DND-41 (cell line): ENCODE results near the gene HNRNPLL.
A peak's percentile ranks its signal among the peaks of the same experiment; 100 is the strongest.
"Not testable (repeated sequence)": the region's sequence is repeated elsewhere in the genome, so short reads cannot be mapped to it uniquely, and the experiment has no call there.

Experiments used
- ATAC-seq: fragments of 200-7000 bp; cut with Tn5 transposase; 3 replicates; pipeline ENCODE4 v1.9.1; 2021; ENCODE audit warnings: low read depth; ENCODE audit not compliant: insufficient read depth
- DNase-seq: peaks from one replicate; pipeline ENCODE4 v3.0.0-alpha.2; 2020
- H2AFZ ChIP-seq: 2 replicates; pipeline ENCODE4 v1.6.0; 2012; ENCODE audit warnings: low read depth, low read length
- H3K27ac ChIP-seq: 2 replicates; pipeline ENCODE4 v1.5.1; 2012; ENCODE audit warnings: low read length, inconsistent platforms
- H3K27me3 ChIP-seq: fragments of 200-600 bp; sonication (generic); 2 replicates; pipeline ENCODE4 v1.6.0; 2012; ENCODE audit warnings: low read length, mild to moderate bottlenecking, inconsistent platforms; ENCODE audit not compliant: insufficient read depth, poor library complexity
- H3K36me3 ChIP-seq: 2 replicates; pipeline ENCODE4 v1.5.1; 2012; ENCODE audit warnings: low read length, inconsistent platforms; ENCODE audit not compliant: insufficient read depth
- H3K4me1 ChIP-seq: 2 replicates; pipeline ENCODE4 v1.5.1; 2012; ENCODE audit warnings: mild to moderate bottlenecking, low read length; ENCODE audit not compliant: insufficient read depth
- H3K4me2 ChIP-seq: 2 replicates; pipeline ENCODE4 v1.6.0; 2012; ENCODE audit warnings: mild to moderate bottlenecking, moderate library complexity, low read length, inconsistent platforms; ENCODE audit not compliant: insufficient read depth
- H3K4me3 ChIP-seq, 2 experiments: fragments of 200-600 bp in 1 of 2; shearing (Covaris generic) in 1 of 2; 2 replicates each; pipeline ENCODE4 v1.5.1; 2012 to 2016; ENCODE audit warnings: inconsistent platforms in 2 of 2, low read length in 2 of 2, mild to moderate bottlenecking in 2 of 2, low read depth in 1 of 2, moderate library complexity in 1 of 2
- H3K79me2 ChIP-seq: 2 replicates; pipeline ENCODE4 v1.6.0; 2012; ENCODE audit warnings: low read length, inconsistent platforms; ENCODE audit not compliant: insufficient read depth
- H3K9ac ChIP-seq: 2 replicates; pipeline ENCODE4 v1.6.0; 2012; ENCODE audit warnings: low read depth, mild to moderate bottlenecking, inconsistent platforms, low read length, moderate library complexity
- H3K9me3 ChIP-seq: 2 replicates; pipeline ENCODE4 v1.5.1; 2012; ENCODE audit warnings: low read length, moderate library complexity, mild to moderate bottlenecking, inconsistent platforms; ENCODE audit not compliant: insufficient read depth, severe bottlenecking
- H4K20me1 ChIP-seq: 2 replicates; pipeline ENCODE4 v1.6.0; 2012; ENCODE audit warnings: low read length; ENCODE audit not compliant: insufficient read depth
- EZH2 ChIP-seq: IDR thresholded peaks from 3 replicates; pipeline ENCODE4 v1.6.1; 2012; ENCODE audit warnings: borderline replicate concordance, low read depth, mild to moderate bottlenecking, moderate library complexity, low read length, inconsistent platforms; ENCODE audit not compliant: severe bottlenecking
- TF ChIP-seq, protein P1 (sequence below): IDR thresholded peaks from 2 replicates; pipeline ENCODE4 v1.5.1; 2012; ENCODE audit warnings: borderline replicate concordance, low read length, moderate library complexity, mild to moderate bottlenecking; ENCODE audit not compliant: poor library complexity, severe bottlenecking; ENCODE audit errors: extremely low read depth

HNRNPLL gene

DNA sequence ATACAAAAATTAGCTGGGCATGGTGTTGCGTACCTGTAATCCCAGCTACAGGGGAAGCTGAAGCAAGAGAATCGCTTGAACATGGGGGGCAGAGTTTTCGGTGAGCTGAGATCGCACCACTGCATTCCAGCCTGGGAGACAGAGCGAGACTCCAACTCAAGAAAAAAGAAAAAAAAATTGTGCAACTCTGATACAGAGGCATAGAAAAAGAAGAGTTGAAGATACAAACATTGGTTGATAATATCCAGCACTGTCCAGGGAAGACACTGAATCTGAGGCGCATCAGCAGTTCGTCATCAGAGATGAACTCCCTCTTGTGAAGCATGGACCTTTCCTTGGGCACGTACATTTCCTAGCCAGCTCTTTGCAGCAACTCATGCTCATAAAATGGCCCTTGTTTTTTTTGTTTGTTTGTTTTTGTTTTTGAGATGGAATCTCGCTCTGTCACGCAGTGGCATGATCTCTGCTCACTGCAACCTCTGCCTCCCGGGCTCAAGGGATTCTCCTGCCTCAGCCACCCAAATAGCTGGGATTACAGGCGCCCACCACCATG is 46.5 kb upstream of the HNRNPLL start:
- H3K79me2 ChIP-seq, result no peaks in the 10 kb centered on the region
- no peak overlapping the region for H3K4me2 ChIP-seq
- peaks cover 28% of the 10 kb centered on the region for H3K4me1 ChIP-seq
- H3K27ac ChIP-seq, result peak overlapping the region; percentile 68; the same call in 1 of the 2 replicates
- TF ChIP-seq EZH2, result no peak
- TF ChIP-seq, protein P1, sequence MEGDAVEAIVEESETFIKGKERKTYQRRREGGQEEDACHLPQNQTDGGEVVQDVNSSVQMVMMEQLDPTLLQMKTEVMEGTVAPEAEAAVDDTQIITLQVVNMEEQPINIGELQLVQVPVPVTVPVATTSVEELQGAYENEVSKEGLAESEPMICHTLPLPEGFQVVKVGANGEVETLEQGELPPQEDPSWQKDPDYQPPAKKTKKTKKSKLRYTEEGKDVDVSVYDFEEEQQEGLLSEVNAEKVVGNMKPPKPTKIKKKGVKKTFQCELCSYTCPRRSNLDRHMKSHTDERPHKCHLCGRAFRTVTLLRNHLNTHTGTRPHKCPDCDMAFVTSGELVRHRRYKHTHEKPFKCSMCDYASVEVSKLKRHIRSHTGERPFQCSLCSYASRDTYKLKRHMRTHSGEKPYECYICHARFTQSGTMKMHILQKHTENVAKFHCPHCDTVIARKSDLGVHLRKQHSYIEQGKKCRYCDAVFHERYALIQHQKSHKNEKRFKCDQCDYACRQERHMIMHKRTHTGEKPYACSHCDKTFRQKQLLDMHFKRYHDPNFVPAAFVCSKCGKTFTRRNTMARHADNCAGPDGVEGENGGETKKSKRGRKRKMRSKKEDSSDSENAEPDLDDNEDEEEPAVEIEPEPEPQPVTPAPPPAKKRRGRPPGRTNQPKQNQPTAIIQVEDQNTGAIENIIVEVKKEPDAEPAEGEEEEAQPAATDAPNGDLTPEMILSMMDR, result no peak
- ATAC-seq (no peak), DNase-seq (no peak)
- no peaks in the 10 kb centered on the region for H4K20me1 ChIP-seq
- no peak overlapping the region for H3K9ac ChIP-seq
- no peaks in the 10 kb centered on the region for H3K36me3 ChIP-seq
- H3K4me3 ChIP-seq, result no peak overlapping the region
- no peaks in the 10 kb centered on the region for H3K27me3 ChIP-seq
- no peak overlapping the region for H2AFZ ChIP-seq
- no peaks in the 10 kb centered on the region for H3K9me3 ChIP-seq

DNA sequence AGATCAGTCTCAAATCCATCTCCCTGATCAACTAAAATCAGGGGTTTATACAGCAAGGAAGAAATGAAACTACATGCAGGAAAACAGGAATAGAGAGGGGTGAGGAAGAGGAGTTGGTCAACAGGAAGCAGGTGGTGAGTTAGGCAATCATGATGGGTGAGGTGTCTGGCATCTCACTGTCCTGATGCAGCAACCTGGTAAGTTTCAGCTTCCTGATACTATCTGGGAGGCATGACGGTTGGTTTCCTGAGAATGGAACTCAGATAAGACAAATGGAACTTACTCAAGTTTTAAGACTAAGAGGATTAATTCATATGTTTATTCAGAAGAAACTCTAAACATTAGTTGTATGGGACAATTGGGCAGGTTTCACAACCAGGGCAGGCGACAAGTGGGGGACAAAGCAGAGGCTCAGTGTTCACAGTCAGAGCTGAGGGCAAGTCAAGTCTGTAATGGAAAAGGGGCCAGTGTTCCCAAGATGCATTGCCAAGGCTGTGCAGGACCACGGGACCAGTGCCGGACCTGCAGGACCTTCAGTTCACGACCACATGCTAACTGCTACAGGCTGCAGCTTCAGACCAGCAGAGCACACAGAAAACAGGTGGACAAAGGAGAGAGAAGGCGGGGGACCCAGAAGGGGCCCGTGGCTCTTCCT is 45.5 kb upstream of the HNRNPLL start:
- peak overlapping the region; percentile 68 for H3K27ac ChIP-seq

GRCh38 chr2:38643683-38644511 is 41.2 kb upstream of the HNRNPLL start:
- Histone ChIP-seq H3K4me2 (peak overlapping the region; percentile 40), H3K4me1 (peaks cover 47% of the 10 kb centered on the region), H2AFZ (peak overlapping the region; percentile 40), H3K27ac (peak overlapping the region; percentile 85), H3K9ac (peak overlapping the region; percentile 46), H3K4me3 (peak overlapping the region in 1 of 2 experiments; percentile 4; a peak in 1 of 4 replicates)
- not testable (repeated sequence) for H3K27me3 ChIP-seq, H3K36me3 ChIP-seq, H3K9me3 ChIP-seq, H3K79me2 ChIP-seq, H4K20me1 ChIP-seq
- ATAC-seq, result peak; percentile 87
- DNase-seq, result peak; percentile 66

More for the DNA sequence above, 45.5 kb upstream of the HNRNPLL start:
- Histone ChIP-seq H3K9me3 (no peaks in the 10 kb centered on the region), H3K4me1 (peaks cover 38% of the 10 kb centered on the region), H3K79me2 (no peaks in the 10 kb centered on the region), H2AFZ (peak overlapping the region; percentile 28), H3K27me3 (no peaks in the 10 kb centered on the region), H3K36me3 (no peaks in the 10 kb centered on the region), H3K9ac (no peak overlapping the region), H3K4me2 (peak overlapping the region; percentile 16; the same call in 1 of the 2 replicates), H4K20me1 (no peaks in the 10 kb centered on the region), H3K4me3 (peak overlapping the region in 1 of 2 experiments; percentile 9; a peak in 1 of 4 replicates)
- no peak for TF ChIP-seq EZH2
- TF ChIP-seq, protein P1, result no peak
- ATAC-seq, result peak; percentile 26; the same call in 1 of the 3 replicates
- DNase-seq, result peak; percentile 41
